ENCODE measurements around the gene TEX29.

GRCh38 chr13:111275995-111276618 is 44.3 kb upstream of the TEX29 start:
- TF ChIP-seq POLR2A (IDR thresholded peaks at IDR 0.05; ENCODE audit: low read depth, low read length) (no peak), TAF1 (IDR thresholded peaks at IDR 0.05; ENCODE audit: borderline replicate concordance, low read depth, low read length) (no peak), POLR2AphosphoS5 (IDR thresholded peaks at IDR 0.05; ENCODE audit: low read depth, low read length) (no peak)

Measured in GM12892 (cell line).